ENCODE measurements around the gene IL17C.

GRCh38 chr16:88624977-88625576, 13.3 kb upstream of the IL17C start:
- TF ChIP-seq CTCF (IDR thresholded peaks at IDR 0.05) = no peak
- no peak for TF ChIP-seq POLR2A (IDR thresholded peaks at IDR 0.05)
